Prostate gland (tissue), 2 donors: ENCODE data around the gene GPR179. TPM values are rescaled to one million over a fixed set of nuclear protein-coding genes. Genes with fewer than 3 reads are reported as not detected.

Experiments used
- total RNA-seq, 2 donors: library from RNA; depleted of rRNA; stranded (reverse); fragments of >200 nt; gene quantifications; one replicate each; pipeline ENCODE4 v1.1.0, GENCODE V29; 2016

GPR179 gene
- total RNA-seq, 2 donors from 2014 or later, result 0.14 to 0.40 TPM

Other genes with a start within 250 kb of the GPR179 start
- not detected for gene TBC1D3E, start 216.0 kb downstream of the GPR179 start, total RNA-seq
- gene TBC1D3, start 151.4 kb downstream of the GPR179 start, total RNA-seq, result not detected
- 10 to 100 TPM; 24.7 to 37.3 TPM for gene MRPL45, start 46.8 kb downstream of the GPR179 start, total RNA-seq
- gene SOCS7, start 7.9 kb upstream of the GPR179 start, total RNA-seq, result 10 to 100 TPM; 14.6 to 61.9 TPM
- gene ARHGAP23, start 84.5 kb upstream of the GPR179 start, total RNA-seq, result 100 to 1,000 TPM in 1 of 2 donors, 10 to 100 TPM in 1; 27.3 to 204 TPM